OCI-LY3 (cell line): ENCODE results near the gene SMIM22.

Experiments
- H2AFZ ChIP-seq: fragments of 200-600, 300-600 bp; shearing (Covaris generic); 2 replicates; pipeline ENCODE4 v1.6.0; 2014; ENCODE audit warnings: antibody characterized with exemption, low read depth, low read length
- H3K27ac ChIP-seq: fragments of 200-600, 300-600 bp; sonication (generic); 2 replicates; pipeline ENCODE4 v1.5.1; 2014; ENCODE audit warnings: mild to moderate bottlenecking, low read length, moderate library complexity, mixed read lengths
- H3K27me3 ChIP-seq: fragments of 200-600, 300-600 bp; sonication (generic); 2 replicates; pipeline ENCODE4 v1.6.1; 2014; ENCODE audit warnings: low read depth, low read length, mixed read lengths
- H3K36me3 ChIP-seq: fragments of 200-600, 300-600 bp; sonication (generic); replicated peaks from 2 replicates; pipeline ENCODE3; 2014; ENCODE audit warnings: low read depth, low read length, mixed read lengths
- H3K4me1 ChIP-seq: fragments of 300-600, 200-600 bp; sonication (generic); 2 replicates; pipeline ENCODE4 v1.6.1; 2014; ENCODE audit warnings: low read length, mixed read lengths
- H3K4me2 ChIP-seq: fragments of 200-600, 300-600 bp; sonication (generic); 2 replicates; pipeline ENCODE4 v1.6.1; 2014; ENCODE audit warnings: low read length, mixed read lengths
- H3K4me3 ChIP-seq: fragments of 300-600, 200-600 bp; sonication (generic); 2 replicates; pipeline ENCODE4 v1.5.1; 2014; ENCODE audit warnings: antibody characterized with exemption, mild to moderate bottlenecking, low read length, moderate library complexity
- H3K79me2 ChIP-seq: fragments of 300-600, 200-600 bp; shearing (Covaris generic); 2 replicates; pipeline ENCODE4 v1.6.1; 2014; ENCODE audit warnings: mild to moderate bottlenecking, low read length, mixed read lengths
- H3K9ac ChIP-seq: fragments of 300-600, 200-600 bp; shearing (Covaris generic); 2 replicates; pipeline ENCODE4 v1.6.0; 2014; ENCODE audit warnings: mild to moderate bottlenecking, low read length, moderate library complexity
- H3K9me3 ChIP-seq: fragments of 200-600, 300-600 bp; shearing (Covaris generic); 2 replicates; pipeline ENCODE4 v1.6.1; 2014; ENCODE audit warnings: low read length, mixed read lengths; ENCODE audit not compliant: insufficient read depth
- H4K20me1 ChIP-seq: fragments of 200-600, 300-600 bp; sonication (generic); 2 replicates; pipeline ENCODE4 v1.6.1; 2016; ENCODE audit warnings: low read length, mixed read lengths; ENCODE audit not compliant: insufficient read depth
- EZH2phosphoT487 ChIP-seq: fragments of 200-600 bp; shearing (Covaris generic); IDR thresholded peaks from 2 replicates; pipeline ENCODE4 v1.6.1; 2018; ENCODE audit warnings: antibody characterized with exemption, mixed run types, low read depth
- TF ChIP-seq, protein P1 (sequence below): fragments of 200-600, 300-600 bp; sonication (generic); IDR thresholded peaks from 2 replicates; pipeline ENCODE4 v1.5.1; 2014; ENCODE audit warnings: antibody characterized with exemption, low read length, low read depth

Gene SMIM22

DNA sequence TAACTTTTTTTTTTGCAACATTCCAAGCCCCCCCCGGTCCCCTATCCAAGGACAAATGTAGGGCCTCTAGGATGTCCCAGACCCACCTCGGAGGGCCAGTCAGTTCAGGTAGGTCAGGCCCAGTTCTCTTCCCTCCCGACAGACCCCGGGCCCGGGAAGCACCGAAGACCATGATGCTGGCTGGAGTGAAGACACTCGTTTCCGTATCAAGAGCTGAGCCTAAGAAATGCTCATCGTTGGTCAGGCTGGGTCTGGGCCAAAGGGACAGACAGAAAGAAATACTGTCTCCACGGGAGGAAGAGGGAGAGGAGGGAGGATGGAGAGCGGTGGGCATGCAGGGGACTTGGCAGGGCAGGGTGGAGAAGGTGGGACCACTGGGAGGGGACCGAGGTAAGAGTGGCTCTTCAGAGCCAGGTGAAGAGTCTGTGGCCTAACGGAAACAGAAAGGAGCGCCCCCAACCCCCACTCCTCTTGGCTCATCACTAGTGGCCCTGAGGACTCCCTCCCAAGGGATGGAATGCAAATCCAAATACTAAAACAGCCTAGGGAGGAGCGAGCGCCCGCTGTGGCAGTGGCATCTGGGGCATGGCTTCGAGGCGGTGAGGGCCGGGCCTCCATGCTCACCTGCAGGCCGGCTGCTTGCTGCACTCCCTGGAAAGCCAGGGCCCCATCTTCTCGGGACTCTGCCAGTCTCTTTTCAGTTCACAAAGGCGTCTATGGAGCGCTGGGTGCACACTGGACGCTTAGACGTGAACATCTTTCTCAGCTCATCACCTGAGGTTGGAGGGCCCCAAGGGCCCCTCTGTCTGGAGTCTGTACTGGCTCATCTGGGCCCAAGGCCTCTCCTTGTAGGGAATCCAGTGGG is 9.0 kb downstream of the SMIM22 start:
- Histone ChIP-seq H3K9ac (no peak overlapping the region), H3K36me3 (peaks cover 12% of the 10 kb centered on the region), H3K4me3 (no peak overlapping the region), H3K27ac (peak overlapping the region; percentile 79), H3K79me2 (no peaks in the 10 kb centered on the region), H4K20me1 (no peaks in the 10 kb centered on the region), H3K4me1 (peaks cover 17% of the 10 kb centered on the region), H3K27me3 (no peaks in the 10 kb centered on the region), H3K4me2 (peak overlapping the region; percentile 67), H2AFZ (no peak overlapping the region), H3K9me3 (no peaks in the 10 kb centered on the region)
- TF ChIP-seq, protein P1, sequence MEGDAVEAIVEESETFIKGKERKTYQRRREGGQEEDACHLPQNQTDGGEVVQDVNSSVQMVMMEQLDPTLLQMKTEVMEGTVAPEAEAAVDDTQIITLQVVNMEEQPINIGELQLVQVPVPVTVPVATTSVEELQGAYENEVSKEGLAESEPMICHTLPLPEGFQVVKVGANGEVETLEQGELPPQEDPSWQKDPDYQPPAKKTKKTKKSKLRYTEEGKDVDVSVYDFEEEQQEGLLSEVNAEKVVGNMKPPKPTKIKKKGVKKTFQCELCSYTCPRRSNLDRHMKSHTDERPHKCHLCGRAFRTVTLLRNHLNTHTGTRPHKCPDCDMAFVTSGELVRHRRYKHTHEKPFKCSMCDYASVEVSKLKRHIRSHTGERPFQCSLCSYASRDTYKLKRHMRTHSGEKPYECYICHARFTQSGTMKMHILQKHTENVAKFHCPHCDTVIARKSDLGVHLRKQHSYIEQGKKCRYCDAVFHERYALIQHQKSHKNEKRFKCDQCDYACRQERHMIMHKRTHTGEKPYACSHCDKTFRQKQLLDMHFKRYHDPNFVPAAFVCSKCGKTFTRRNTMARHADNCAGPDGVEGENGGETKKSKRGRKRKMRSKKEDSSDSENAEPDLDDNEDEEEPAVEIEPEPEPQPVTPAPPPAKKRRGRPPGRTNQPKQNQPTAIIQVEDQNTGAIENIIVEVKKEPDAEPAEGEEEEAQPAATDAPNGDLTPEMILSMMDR = no peak
- TF ChIP-seq EZH2phosphoT487 = no peak

DNA sequence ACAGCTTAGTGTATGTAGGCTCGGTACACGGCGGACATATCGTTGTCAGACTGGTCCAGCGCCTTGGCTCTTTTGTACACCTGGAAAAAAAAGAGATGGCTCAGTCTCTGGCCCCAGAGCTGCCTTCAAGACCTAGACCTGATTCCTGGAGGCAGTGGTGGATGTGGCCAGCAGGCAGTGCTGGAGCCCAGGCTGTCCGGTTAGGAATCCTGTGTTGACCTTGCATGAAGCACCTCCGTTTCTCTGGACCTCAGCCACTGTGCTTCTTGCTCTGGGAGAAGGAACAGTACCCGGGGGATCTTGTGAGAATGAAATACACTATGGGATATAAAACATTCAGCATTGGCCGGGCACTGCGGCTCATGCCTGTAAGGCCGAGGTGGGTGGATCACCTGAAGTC is 10.1 kb downstream of the SMIM22 start:
- Histone ChIP-seq H3K9ac (no peak overlapping the region), H3K27ac (no peak overlapping the region), H2AFZ (no peak overlapping the region), H3K4me1 (peaks cover 17% of the 10 kb centered on the region), H3K4me3 (no peak overlapping the region), H4K20me1 (no peaks in the 10 kb centered on the region), H3K79me2 (no peaks in the 10 kb centered on the region), H3K9me3 (no peaks in the 10 kb centered on the region), H3K4me2 (no peak overlapping the region), H3K27me3 (no peaks in the 10 kb centered on the region), H3K36me3 (peaks cover 12% of the 10 kb centered on the region)
- TF ChIP-seq EZH2phosphoT487 = no peak
- TF ChIP-seq, protein P1 = no peak

DNA sequence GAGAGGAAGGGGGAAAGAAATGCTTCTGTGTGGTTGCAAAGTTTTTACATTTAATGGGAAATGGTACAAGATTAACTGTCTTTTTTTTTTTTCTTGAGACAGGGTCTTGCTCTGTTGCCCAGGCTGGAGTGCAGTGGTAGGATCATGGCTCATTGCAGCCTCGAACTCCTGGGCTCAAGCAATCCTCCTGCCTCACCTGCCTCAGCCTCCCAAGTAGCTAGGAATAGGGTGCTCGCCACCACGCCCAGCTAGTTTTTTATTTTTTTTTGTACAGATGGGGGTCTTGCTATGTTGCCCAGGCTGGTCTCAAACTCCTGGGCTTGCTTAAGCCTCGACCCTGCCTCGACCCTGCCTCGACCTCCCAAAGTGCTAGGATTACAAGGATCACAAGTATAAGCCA is 11.1 kb downstream of the SMIM22 start:
- Histone ChIP-seq H3K27me3 (no peaks in the 10 kb centered on the region), H4K20me1 (no peaks in the 10 kb centered on the region), H3K27ac (no peak overlapping the region), H3K4me2 (no peak overlapping the region), H3K9me3 (no peaks in the 10 kb centered on the region), H3K4me3 (no peak overlapping the region), H3K79me2 (no peaks in the 10 kb centered on the region), H2AFZ (no peak overlapping the region), H3K36me3 (peaks cover 14% of the 10 kb centered on the region), H3K9ac (no peak overlapping the region), H3K4me1 (peaks cover 15% of the 10 kb centered on the region)
- TF ChIP-seq, protein P1 = no peak
- TF ChIP-seq EZH2phosphoT487 = no peak

DNA sequence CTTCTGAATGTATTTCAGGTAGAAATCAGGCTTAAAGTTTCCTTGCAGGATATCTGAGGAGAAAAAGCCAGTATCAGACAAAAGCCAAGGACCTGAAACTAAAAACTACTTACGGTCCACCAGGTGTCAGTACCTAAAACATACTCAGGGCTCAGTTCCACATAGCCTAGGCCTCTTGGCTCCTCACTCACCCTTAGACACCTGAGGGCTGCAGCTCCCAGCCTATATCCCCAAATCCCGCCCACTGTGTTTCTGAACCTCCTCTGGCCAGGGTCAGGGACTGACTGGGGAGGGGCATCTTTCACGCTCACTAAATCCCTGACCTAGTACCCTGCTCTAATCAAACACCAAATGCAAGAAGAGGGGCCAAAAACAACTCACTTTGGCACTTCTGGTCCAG is 16.1 kb downstream of the SMIM22 start:
- TF ChIP-seq, protein P1 = no peak
- TF ChIP-seq EZH2phosphoT487 = no peak
- no peaks in the 10 kb centered on the region for H4K20me1 ChIP-seq
- no peaks in the 10 kb centered on the region for H3K9me3 ChIP-seq
- H3K36me3 ChIP-seq = peaks cover 43% of the 10 kb centered on the region
- no peaks in the 10 kb centered on the region for H3K27me3 ChIP-seq
- H2AFZ ChIP-seq = no peak overlapping the region
- H3K4me1 ChIP-seq = no peaks in the 10 kb centered on the region
- H3K4me2 ChIP-seq = no peak overlapping the region
- no peak overlapping the region for H3K9ac ChIP-seq
- no peaks in the 10 kb centered on the region for H3K79me2 ChIP-seq
- no peak overlapping the region for H3K4me3 ChIP-seq
- H3K27ac ChIP-seq = no peak overlapping the region
